ENCODE data around the gene CAMK1D.
"Not testable (repeated sequence)": the region's sequence is repeated elsewhere in the genome, so short reads cannot be mapped to it uniquely, and the experiment has no call there.

Gene CAMK1D

DNA sequence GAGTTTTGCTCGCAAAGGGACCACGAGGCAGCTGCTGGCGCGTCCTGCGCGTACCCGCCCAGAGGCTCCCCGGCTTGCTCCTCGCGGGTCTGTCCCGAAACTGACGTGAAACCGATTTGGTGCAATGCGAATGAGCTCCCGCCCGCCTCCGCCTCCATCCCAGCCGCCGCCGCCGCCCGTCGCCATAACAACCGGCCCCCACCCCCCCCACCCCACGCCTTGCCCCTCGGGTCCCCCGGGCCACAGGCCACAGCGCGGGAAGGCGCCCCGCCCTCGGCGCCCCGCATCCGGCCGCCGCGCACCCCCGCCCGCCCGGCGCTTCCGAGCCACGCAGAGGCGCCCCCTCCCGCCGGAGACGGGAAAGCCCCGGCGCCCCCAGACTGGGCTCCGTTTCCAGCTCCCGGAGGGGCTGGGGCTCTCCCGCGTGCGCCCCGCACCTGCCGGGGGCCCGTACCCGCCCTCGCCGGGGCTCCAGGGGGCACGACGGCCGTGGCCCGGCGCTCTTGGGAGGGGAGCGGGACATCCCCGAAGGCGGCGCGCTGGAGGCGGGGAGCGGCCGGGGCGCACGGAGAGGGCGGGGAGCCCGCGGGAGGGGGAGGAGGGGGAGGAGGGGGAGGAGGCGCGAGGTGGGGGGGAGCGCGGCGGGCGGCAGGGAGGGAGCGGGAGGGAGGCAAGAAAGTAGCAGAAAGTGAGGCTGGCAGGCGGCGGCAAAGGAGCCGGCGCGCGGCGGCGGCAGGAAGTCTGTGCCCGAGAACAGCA, at the start of gene CAMK1D:
Gene CAMK1D (plus strand): TSS at position 678 of the 759 bp plus-strand sequence.
- peak; percentile 84 for DNase-seq

DNA sequence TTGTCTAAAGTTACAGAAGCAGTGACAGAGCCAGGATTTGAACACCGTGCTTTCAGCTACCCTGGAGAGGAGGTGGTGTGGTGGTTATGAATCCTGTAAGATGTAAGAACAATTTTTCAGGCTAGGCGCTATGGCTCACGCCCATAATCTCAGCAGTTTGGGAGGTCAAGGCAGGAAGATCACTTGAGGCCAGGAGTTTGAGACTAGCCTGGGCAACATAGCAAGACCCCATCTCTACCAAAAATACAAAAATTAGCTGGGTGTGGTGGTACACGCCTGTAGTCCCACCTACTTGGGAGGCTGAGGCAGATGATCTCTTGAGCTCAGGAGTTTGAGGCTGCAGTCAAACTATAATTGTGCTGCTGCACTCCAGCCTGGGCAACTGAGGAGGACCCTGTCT, 48.3 kb upstream of the CAMK1D start:
- DNase-seq: not testable (repeated sequence)

DNA sequence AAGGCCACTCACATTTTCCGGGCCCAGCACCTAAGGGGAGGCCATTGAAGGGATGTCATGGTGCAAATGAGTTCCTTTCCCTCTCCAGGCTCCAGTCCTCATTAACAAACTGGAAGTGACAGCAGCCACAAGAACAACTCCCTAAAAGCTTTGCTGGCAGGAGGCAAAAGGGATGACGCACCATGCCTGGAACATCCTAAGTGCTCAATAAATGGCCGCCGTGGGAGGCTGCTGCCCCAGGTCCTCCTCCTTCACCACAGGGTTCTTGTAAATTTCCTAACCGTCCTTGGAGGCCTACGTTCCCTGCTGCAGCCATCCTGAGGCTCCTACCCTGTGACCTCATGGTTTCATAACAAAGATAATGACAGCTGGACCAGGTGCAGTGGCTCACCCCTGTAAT, 41.3 kb upstream of the CAMK1D start:
- no peak for DNase-seq

DNA sequence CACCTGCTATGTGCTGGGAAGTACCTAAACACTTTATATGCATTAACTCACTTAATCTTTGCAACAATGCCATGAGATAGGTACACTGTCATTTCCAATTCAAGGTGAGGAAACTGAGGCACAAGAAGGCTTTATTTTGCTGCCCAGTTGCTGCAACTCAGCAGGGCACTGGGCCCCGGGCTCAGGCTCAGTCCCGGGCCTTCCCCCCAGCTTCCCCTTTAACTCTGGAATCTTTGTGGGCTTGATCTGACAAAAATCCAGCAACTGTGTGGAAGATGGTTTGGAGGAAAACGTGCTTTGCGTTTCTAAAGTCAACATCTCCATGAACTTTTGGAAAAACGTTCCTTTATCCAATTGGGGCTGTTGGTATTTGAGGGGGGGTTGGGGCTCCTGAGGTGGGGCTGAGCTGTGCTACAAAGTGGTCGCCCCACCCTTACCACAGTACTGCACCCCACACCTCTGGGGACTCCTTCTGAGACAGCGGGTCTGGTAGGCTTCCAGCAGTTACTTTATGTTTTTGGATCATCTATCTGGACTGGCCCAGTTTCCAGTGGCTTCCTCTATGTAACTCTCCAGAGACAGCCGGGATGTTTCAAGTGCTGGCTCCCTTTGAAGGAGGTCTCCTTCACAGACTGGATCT, 40.5 kb upstream of the CAMK1D start:
- no peak for DNase-seq

DNA sequence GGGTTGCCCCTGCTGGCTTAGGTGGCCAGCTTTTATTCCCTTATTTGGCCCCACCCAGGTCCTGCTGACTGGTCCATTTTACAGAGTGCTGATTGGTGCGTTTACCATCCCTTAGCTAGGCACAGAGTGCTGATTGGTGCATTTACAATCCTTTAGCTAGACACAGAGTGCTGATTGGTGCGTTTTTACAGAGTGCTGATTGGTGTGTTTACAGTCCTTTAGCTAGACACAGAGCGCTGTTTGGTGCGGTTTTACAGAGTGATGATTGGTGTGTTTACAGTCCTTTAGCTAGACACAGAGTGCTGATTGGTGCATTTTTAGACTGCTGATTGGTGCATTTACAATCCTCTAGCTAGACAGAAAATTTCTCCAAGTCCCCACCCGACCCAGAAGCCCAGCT, 39.6 kb upstream of the CAMK1D start:
- DNase-seq: not testable (repeated sequence)

DNA sequence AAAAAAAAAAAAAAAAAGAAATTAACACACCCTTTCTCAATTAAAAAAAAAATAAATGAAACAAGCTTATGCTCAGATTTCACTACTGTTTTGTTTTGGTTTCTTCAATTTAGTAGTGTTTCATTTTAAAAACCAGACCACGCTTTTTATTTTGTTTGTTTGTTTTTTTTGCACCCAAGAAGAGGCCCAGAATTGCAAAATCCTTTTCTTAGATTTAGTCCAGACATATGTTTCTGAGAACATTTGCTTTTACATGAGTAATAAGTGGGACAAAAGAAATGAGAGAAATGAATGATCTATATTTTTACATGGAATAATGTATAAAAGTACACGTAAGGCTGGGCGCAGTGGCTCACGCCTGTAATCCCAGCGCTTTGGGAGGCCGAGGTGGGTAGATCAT, 34.5 kb upstream of the CAMK1D start:
- DNase-seq: no peak

DNA sequence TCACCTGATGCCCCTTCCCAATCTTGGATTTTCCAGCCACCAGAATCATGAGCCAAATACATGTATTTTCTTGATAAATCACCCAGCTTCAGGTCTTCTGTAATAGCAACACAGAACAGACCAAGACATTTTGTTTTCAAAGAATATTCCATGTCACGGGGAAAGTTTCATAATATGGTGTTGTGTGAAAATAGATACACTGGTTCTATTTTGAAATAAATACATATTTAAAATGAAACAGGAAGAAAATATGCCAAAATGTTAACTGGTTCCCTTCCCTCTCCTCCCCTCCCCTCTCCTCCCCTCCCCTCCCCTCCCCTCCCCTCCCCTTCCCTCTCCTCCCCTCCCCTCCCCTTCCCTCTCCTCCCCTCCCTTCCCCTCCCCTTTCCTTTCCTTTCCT, 30.3 kb upstream of the CAMK1D start:
- DNase-seq: no peak

DNA sequence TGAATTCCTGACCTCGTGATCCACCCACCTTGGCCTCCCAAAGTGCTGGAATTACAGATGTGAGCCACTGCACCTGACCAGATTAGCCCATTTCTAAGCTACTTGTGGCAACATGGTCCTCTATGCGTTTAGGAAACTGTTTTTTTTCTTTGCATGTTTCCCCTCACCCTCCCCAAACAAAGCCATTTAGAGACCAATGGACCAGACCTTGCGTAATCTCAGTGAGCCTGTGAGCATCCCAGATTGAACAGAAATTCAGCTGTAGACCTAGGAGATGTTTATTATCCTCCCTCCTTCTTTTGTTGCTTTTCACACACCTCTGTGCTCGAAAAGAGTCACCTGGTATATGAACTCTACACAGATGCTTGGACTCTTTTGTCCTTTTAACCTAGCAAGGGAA, 28.5 kb upstream of the CAMK1D start:
- no peak for DNase-seq

DNA sequence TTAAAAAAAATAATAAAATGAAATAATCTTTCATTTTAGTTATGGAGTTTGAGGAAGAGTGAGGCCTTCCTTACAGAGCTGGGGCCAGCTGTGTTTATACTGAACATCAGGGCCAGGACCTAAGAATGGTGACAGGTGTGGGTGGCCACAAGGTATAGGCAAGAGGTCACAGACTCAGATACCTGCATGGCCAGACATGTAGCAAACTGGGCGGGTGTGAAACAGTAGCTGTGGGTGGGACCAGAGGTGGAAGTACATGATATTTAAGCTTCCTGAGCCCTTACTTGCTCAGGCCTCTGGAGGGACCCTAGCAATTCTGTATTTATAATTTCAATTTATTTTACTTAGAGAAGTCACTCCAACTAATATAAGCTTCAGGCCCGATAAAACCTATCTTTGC, 27.7 kb upstream of the CAMK1D start:
- no peak for DNase-seq

DNA sequence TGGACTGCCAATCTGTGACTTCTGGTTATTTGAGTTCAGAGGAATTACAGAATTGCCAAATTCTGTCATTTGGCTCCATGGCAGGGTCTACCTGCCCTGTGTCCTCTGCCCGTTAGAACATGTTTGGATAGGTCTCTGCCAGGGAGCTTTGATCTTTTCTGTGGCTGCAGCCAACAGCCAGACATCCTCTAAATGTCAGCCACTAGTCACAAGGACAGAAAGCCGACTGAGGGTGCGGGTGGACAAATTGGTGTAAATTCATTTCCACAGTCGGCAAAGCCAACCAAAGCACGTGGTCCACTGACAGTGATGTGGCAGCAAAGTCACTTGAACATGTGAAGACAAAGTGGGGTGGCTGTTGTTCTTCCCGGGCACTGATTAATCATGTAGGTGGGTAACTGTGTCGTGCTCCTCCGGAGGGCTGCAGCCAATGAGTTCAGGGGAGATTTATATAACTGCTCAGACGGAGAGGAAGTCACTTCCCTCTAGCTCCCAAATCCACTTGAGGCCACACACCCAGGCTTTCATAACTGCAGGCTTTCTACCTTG, 26.7 kb upstream of the CAMK1D start:
- no peak for DNase-seq

DNA sequence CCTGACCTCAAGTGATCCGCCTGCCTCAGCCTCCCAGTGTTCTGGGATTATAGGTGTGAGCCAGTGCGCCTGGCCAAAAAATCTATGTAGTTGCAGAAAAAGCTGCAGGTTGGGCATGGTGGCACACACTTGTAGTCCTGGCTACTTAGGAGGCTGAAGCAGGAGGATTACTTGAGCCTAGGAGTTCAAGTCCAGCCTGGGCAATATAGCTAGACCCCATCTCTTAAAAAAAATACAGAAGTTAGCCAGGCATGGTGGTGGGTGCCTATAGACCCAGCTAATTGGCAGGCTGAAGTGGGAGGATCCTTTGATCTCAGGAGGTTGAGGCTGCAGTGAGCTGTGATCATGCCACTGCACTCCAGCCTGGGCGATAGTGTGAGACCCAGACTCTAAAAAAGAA, 24.8 kb upstream of the CAMK1D start:
- DNase-seq: no peak

DNA sequence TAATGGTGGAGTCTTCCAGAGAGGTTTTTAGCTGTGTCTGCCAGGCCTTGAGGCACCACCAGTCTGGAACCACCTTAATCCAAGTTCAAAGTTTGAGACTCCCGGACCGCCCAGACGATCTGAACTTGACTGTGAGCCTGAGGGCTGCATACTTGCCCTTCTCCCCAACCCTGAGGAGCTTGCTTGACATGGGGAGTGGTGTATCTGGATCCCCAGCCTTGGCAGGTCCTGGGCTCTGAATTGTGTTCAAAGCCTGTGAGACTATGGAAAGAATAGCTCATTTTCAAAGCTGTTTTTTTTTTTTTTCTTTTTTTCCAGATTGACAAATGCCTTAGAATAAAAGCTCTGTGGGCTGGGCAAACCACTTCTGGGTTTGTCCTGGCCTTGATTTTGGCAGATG, 22.3 kb upstream of the CAMK1D start:
- no peak for DNase-seq

DNA sequence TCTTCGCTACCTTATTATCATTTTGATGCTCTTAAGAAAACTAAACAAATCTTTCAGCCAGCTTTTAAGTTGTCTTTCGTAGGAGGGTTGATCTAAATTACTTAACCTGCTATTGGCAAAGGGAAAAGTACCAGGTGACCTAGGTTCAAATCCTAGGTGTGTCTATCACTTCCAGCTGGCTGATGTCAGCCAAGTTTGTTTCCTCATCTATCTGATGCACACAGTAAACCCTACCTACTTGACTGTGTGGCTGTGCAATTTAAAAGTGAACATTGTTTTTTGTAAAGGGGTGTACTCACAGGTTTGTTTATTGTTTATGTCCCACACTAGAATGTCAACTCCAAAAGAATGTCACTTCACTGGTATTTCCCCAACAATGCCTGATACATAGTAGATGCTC, 21.9 kb upstream of the CAMK1D start:
- no peak for DNase-seq

DNA sequence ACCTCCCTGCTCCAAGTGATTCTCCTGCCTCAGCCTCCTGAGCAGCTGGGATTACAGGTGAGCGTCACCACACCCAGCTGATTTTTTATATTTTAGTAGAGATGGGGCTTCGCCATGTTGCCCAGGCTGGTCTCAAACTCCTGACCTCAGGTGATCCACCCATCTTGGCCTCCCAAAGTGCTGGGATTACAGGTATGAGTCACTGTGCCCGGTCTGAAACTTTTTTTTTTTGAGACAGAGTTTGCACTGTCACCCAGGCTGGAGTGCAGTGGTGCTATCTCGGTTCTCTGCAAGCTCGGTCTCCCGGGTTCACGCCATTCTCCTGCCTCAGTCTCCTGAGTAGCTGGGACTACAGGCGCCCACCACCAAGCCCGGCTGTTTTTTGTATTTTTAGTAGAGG, 21.0 kb upstream of the CAMK1D start:
- DNase-seq: not testable (repeated sequence)

DNA sequence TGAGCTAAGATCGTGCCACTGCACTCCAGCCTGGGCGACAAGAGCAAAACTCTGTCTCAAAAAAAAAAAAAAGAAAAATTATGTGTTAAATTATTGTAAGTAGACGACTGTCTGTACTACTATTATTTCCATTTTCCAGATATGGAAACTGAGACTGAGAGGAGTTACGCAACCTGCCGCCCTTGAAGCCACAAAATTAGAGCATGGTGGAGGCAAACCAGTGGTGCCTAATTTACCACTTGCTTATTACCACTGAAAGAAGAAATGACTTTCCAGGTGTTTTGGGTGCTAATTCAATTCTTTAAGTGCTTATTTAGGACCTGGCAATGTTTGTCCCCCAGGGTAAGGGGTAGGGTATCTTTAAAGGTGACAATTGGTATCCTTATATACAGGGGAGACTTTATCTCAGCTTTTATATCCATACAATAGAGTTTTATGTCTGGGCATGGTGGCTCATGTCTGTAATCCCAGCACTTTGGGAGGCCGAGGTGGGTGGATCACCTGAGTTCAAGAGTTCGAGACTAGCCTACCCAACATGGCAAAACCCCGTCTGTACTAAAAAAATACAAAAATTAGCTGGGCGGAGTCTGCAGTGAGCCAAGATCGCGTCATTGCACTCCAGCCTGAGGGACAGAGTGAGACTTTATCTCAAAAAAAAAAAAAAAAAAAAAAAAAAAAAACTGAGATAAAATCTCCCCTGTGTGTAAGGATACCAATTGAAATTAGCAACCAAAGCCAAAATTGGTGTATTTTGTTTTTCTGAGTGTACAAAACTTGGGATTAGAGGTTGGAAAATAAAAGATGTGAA, 16.6 kb upstream of the CAMK1D start:
- peak; percentile 35 for DNase-seq

DNA sequence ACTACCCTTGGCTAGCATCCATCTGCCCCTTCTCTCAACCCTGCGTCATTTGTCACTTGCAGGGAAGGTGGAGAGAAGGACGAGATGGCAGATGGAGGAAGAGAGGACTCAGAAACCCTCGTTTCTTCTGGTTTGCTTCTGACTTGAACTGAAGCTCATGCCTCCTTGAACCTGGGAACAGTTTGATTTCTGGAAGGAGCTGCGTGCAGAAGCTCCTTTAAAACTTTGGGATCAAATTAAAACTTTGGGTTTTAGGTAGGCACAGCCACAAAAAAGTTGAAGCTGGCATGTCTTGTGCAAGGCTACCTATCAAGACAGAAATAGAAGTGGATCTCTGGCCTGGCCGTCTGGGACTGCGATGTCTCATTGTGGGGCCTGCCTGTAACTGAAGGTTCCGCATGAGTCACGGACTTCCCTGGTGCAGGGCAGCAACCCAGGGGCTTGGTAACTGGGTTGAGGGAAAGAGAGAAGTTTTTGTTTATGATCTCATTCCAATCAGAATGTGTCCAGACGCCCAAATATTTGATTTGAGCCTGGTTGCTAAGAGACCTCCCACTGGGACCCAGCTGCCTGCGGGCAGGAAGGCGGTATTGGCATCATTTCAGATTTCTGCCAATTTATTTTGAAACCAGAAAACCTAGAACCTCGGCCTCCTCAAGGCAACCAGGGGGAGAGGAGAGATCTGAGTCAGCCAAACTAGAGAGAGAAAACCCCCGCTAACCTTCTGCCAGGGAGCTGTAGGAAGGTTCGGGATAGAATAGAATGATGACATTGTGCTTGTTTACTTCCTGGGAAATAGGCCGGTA, 15.8 kb upstream of the CAMK1D start:
- DNase-seq: peak; percentile 87

DNA sequence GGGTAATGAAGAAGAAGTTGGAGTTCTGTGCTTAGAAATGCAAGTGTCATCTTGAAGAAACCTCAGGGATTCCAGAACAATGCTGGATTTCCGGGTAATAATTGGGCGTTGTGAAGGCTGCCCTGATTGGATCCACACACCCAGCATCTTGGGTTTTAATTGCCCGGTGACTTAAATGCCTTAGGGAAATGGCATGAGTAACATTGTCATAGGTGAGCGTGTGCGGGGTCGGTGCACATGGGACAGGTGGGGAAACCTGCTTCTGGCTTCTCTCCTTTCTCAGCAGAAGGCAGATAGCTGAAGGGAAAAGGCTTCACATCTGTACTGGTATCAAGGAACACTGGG, 15.2 kb upstream of the CAMK1D start:
- DNase-seq: no peak

DNA sequence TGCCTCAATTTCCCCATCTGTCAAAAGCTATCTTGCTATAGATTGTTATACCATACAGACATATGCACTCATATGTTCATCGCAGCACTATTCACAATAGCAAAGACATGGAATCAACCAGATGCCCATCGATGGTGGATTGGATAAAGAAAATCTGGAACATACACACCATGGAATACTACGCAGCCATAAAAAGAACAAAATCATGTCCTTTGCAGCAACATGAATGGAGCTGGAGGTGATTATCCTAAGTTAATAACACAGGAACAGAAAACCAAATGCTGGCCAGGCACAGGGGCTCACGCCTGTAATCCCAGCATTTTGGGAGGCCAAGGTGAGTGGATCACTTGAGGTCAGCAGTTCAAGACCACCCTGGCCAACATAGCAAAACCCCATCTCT, 14.2 kb upstream of the CAMK1D start:
- not testable (repeated sequence) for DNase-seq

DNA sequence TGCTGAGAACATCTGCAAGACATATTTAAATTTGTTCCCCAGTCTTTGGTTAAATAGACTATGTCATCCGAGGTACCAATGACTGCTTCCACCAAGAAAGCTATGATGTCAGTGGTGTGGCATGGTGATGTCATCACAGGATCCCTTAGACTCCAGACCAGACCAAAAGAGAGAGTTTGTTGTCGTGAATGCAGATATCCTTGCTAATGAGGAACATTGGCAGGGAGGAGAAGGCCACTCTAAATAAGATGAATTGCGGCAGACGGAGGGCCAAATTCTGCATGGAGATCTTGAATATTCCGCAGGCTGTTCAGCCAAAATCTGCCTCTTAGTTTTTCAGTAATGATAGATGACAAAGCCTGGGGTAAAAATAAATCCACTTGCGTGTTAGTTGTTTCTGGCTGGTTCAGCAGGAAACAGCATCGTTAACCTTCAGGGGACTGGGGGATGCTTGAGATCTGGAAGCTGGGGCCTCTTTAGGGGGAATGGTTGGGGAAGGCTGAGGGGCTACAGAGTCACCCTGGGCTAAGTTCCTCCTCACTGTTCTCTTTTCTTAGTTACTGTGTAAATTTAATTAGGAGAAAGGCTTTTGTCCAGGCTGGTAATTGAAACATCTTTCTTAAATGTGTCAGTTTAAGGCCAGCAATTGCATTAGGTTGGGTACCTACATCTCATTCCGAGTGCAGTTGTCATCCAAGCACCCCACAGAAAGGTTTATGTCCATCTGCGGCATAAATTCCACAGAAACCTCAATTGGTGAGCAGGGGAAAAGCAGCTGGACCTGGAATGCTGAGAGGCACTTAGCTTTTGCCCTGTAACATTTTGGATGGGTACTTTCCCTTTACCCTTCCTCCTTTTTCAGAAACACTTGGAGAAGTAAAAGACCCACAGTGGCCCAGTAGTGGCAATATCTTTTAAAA, 11.6 kb upstream of the CAMK1D start:
- DNase-seq: no peak

DNA sequence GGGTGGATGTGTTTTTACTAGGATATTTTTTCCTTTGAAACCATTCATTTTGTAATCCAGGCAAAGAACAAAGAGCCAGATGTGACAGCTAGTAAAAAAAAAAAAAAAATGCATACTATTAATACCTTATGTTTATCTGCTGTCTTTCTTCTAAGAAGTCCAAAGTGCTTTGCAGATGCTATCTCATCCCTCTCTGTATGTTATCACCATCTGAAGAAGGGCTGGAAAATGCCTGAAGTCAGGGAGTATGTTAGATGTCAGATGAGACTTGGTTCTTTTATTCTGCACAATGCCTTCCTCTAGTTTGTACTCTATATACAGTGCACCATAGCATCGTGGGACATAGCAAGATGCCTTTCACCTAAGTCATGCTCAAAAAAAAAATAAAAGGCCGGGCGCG, 10.4 kb upstream of the CAMK1D start:
- no peak for DNase-seq

DNA sequence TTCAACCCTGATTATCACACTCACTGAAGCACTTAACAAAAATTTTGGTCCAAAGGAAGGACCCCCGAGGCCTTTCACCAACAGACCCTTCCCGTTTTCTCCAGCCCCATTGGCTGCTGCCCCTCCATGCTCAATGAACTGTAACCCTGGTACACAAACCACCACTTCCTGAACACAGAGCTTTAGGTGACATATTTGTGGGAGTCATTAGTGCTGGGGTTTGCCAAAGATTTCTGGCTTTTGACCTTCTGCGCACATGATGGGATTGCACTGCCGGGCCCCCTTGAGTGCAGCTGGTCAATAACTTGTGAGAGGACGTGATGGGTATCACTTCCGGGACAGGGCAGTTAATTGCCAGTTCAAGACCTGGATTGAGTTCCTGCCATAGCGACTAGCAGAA, 9.0 kb upstream of the CAMK1D start:
- DNase-seq: no peak

DNA sequence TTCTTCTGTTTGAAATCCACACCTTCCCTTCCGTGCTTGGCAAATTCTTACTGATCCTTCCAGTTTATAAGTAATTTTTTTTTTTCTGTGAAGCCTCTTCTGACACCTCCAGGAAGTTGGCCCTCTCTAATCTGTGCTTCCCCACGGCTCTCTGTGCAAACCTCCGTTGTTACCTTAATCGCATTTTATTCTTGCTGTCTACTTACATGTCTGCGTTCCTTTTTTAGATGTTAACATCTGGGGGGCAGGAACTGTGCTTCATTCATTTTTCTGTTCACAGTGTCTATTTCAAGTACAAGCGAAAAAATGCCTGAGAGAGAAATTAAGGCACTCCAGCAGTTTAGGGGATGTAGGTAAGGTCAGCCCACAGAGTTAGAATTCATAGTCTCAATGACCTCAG, 8.4 kb upstream of the CAMK1D start:
- DNase-seq: no peak

Data from activated CD4-positive, alpha-beta T cell treated with anti-CD3 and anti-CD28 coated beads, Interleukin-2, amount 50 U/mL, for 16 hours (primary cell).